ENCODE measurements around the gene CFDP1. TPM values are rescaled to one million over a fixed set of nuclear protein-coding genes. Genes with fewer than 3 reads are reported as not detected.

Gene CFDP1
- total and polyA plus RNA-seq, 2 donors (not counting 1 experiment from before 2014, with no cell fraction given) = 6.3 to 42.8 TPM

DNA sequence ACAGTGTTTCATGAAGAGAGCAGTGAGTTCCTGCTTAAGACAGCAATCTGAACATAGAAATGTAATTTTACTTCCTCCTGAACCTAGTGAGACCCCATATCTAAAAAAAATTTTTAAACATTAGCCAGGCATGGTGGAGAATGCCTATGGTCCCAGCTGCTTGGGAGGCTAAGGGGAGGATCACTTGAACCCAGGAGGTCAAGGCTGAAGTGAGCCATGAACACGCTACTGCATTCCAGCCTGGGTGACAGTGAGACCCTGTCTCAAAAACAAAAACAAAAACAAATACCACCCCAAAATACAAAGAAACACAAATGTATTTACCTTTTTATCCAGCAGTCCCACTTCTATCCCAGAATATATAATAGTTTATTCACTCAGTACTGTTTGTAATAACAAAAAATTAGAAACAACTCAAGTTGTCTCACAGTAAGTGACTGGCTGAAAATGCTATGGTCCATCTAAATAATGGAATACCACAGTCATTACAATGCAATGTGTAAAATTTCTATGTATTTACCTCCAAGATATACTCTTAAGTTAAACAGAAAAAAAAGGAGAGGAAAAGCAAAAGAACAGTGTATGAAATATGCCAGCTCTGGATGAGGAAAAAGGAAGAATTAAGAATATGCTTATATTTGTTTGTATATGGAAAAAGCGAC lies 16.3 kb downstream of the CFDP1 start:
- Histone ChIP-seq H3K36me3 (replicated peaks in 1 of 2; ENCODE audit: control extremely low read depth in 1 of 2, control insufficient read depth in 1 of 2, extremely low read depth in 1 of 2, insufficient read depth in 2 of 2, low read length in 1 of 2) (peaks cover 6 to 9% of the 10 kb centered on the region in 2 experiments), H3K27ac (ENCODE audit: low read length in 2 of 2) (no peak overlapping the region), H3K9ac (ENCODE audit: low read length) (no peak overlapping the region), H3K4me3 (ENCODE audit: control extremely low read depth in 1 of 5, extremely low read depth in 1 of 5, insufficient read depth in 1 of 5, low read depth in 2 of 5, low read length in 4 of 5) (no peak overlapping the region), H3K4me2 (replicated peaks; ENCODE audit: low read depth, low read length, poor library complexity, severe bottlenecking) (no peak overlapping the region), H4K20me1 (ENCODE audit: control insufficient read depth, insufficient read depth, low read length, poor library complexity, severe bottlenecking) (peaks cover 27% of the 10 kb centered on the region), H3K27me3 (replicated peaks in 1 of 4; ENCODE audit: control extremely low read depth in 1 of 4, control insufficient read depth in 3 of 4, insufficient read depth in 4 of 4, low read length in 3 of 4) (no peaks in the 10 kb centered on the region), H2AFZ (ENCODE audit: insufficient read depth, low read depth, low read length, poor library complexity, severe bottlenecking) (no peak overlapping the region), H3K9me3 (ENCODE audit: control extremely low read depth in 1 of 3, control insufficient read depth in 2 of 3, insufficient read depth in 1 of 3, low read length in 2 of 3) (no peaks in the 10 kb centered on the region), H3K79me2 (ENCODE audit: control insufficient read depth, insufficient read depth, low read length) (peaks cover 57% of the 10 kb centered on the region), H3K4me1 (ENCODE audit: control insufficient read depth in 2 of 2, insufficient read depth in 2 of 2, low read length in 2 of 2) (peaks cover 5 to 10% of the 10 kb centered on the region in 2 donors)
- H3K4me1 Mint-ChIP-seq = peaks cover 20% of the 10 kb centered on the region
- ATAC-seq (ENCODE audit: low read depth) (no peak), DNase-seq (no peak)
- no peaks in the 10 kb centered on the region for H3K9me3 Mint-ChIP-seq (ENCODE audit: insufficient read depth)
- POLR2A ChIA-PET = no interaction called here
- WGBS (ENCODE audit: insufficient coverage) = 100% methylated on average over 1 of the region's 2 CpGs
- no peak overlapping the region for H3K4me3 Mint-ChIP-seq
- H3K27ac Mint-ChIP-seq = no peak overlapping the region
- intact Hi-C loops (cut with micrococcal nuclease) = no loop called here
- CTCF ChIA-PET = interaction anchor here (1.2 kb wide), 1 partner anchor 16 kb away, joined by 4 read pairs; no protein-coding TSS in a partner anchor
- no peaks in the 10 kb centered on the region for H3K27me3 Mint-ChIP-seq
- TF ChIP-seq, protein P1, sequence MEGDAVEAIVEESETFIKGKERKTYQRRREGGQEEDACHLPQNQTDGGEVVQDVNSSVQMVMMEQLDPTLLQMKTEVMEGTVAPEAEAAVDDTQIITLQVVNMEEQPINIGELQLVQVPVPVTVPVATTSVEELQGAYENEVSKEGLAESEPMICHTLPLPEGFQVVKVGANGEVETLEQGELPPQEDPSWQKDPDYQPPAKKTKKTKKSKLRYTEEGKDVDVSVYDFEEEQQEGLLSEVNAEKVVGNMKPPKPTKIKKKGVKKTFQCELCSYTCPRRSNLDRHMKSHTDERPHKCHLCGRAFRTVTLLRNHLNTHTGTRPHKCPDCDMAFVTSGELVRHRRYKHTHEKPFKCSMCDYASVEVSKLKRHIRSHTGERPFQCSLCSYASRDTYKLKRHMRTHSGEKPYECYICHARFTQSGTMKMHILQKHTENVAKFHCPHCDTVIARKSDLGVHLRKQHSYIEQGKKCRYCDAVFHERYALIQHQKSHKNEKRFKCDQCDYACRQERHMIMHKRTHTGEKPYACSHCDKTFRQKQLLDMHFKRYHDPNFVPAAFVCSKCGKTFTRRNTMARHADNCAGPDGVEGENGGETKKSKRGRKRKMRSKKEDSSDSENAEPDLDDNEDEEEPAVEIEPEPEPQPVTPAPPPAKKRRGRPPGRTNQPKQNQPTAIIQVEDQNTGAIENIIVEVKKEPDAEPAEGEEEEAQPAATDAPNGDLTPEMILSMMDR (IDR thresholded peaks at IDR 0.05) = no peak
- TF ChIP-seq EZH2 (IDR thresholded peaks at IDR 0.05; ENCODE audit: borderline replicate concordance, insufficient read depth, low read depth, low read length, poor library complexity, severe bottlenecking) = no peak

DNA sequence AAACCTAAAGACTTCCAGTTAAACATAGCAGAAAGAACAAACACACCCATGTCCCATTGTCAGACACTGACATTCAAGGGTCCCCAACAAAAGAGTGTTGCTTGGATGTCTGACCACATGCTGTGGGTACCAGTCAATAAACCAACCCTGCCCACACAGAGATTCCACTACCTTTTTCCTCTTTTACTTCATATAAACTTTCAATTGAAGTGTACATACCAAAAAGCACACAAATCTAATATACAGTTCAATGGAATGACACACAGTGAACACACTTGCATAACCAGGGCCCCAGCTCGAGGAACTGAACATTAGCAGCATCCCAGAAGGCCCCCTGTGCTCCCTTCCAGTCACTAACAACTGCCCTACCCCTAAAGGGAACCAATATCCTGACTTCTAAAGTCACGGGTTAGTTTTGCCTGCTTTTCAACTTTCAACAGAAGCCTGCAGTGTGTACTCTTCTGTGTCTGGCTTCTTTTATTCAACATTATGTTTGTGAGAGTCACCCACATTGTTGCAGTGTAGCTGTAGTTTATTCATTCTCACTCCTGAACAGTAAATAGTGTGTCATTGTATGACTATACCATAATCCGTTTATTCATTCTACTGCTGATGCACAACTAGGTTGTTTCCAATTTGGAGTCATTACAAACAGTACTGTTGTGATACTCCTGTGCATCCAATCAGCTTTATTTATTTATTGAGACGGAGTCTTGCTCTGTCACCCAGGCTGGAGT lies 18.0 kb downstream of the CFDP1 start:
- no peak overlapping the region for H3K4me2 ChIP-seq (replicated peaks; ENCODE audit: low read depth, low read length, poor library complexity, severe bottlenecking)
- no peaks in the 10 kb centered on the region for H3K9me3 ChIP-seq (ENCODE audit: control extremely low read depth in 1 of 3, control insufficient read depth in 2 of 3, insufficient read depth in 1 of 3, low read length in 2 of 3)
- peaks cover 6% of the 10 kb centered on the region for H3K4me1 Mint-ChIP-seq
- H3K4me3 Mint-ChIP-seq = no peak overlapping the region
- no peak for TF ChIP-seq EZH2 (IDR thresholded peaks at IDR 0.05; ENCODE audit: borderline replicate concordance, insufficient read depth, low read depth, low read length, poor library complexity, severe bottlenecking)
- H3K27ac ChIP-seq (ENCODE audit: low read length in 2 of 2) = no peak overlapping the region
- H3K4me3 ChIP-seq (ENCODE audit: control extremely low read depth in 1 of 5, extremely low read depth in 1 of 5, insufficient read depth in 1 of 5, low read depth in 2 of 5, low read length in 4 of 5) = no peak overlapping the region
- no peaks in the 10 kb centered on the region for H3K27me3 Mint-ChIP-seq
- ChIA-PET POLR2A (interaction anchor here (0.6 kb wide), 1 partner anchor 108 kb away, joined by 3 read pairs; no protein-coding TSS in a partner anchor), CTCF (interaction anchor here (1.3 kb wide), 1 partner anchor 30 kb away, joined by 4 read pairs; no protein-coding TSS in a partner anchor)
- no peaks in the 10 kb centered on the region for H3K9me3 Mint-ChIP-seq (ENCODE audit: insufficient read depth)
- DNase-seq (no peak), ATAC-seq (ENCODE audit: low read depth) (no peak)
- 100% methylated on average over 1 of the region's 4 CpGs for WGBS (ENCODE audit: insufficient coverage)
- peaks cover 26% of the 10 kb centered on the region for H4K20me1 ChIP-seq (ENCODE audit: control insufficient read depth, insufficient read depth, low read length, poor library complexity, severe bottlenecking)
- H2AFZ ChIP-seq (ENCODE audit: insufficient read depth, low read depth, low read length, poor library complexity, severe bottlenecking) = no peak overlapping the region
- no peak overlapping the region for H3K27ac Mint-ChIP-seq
- peaks cover 45% of the 10 kb centered on the region for H3K79me2 ChIP-seq (ENCODE audit: control insufficient read depth, insufficient read depth, low read length)
- peaks cover 7 to 14% of the 10 kb centered on the region in 2 experiments for H3K36me3 ChIP-seq (replicated peaks in 1 of 2; ENCODE audit: control extremely low read depth in 1 of 2, control insufficient read depth in 1 of 2, extremely low read depth in 1 of 2, insufficient read depth in 2 of 2, low read length in 1 of 2)
- intact Hi-C loops (cut with micrococcal nuclease) = no loop called here
- no peak overlapping the region for H3K9ac ChIP-seq (ENCODE audit: low read length)
- no peaks in the 10 kb centered on the region for H3K27me3 ChIP-seq (replicated peaks in 1 of 4; ENCODE audit: control extremely low read depth in 1 of 4, control insufficient read depth in 3 of 4, insufficient read depth in 4 of 4, low read length in 3 of 4)
- H3K4me1 ChIP-seq (ENCODE audit: control insufficient read depth in 2 of 2, insufficient read depth in 2 of 2, low read length in 2 of 2) = no peaks in the 10 kb centered on the region

All from B cell (primary cell).